Measurements from ENCODE around the gene PAX9. TPM values are rescaled to one million over a fixed set of nuclear protein-coding genes. Genes with fewer than 3 reads are reported as not detected.

PAX9 gene
- total RNA-seq, 6 experiments from 2014 or later: 0.10 to 0.35 (median 0.24) TPM; not detected in 1

DNA sequence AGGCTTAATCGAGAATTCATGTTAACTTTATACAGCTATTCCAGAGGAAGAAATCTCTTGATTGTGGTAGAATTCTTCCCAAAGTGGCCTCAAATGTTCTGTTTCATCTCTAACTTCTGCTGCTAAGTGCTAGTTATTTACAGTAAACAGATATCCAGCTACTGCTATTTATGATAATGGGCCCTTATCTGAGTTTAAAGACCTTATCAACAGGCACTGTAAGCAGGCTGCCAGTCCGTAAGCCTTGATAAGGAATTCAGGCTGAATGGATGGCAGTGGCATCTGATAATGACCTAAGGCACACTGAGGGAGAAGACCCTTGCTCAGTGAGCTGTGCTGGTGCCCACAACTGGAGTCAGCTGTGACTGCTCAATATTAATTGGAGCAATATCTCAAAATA, 59.0 kb downstream of the PAX9 start:
- no peak for DNase-seq
- Mint-ChIP-seq H3K9me3 (peaks cover 3% of the 10 kb centered on the region; the same call in 1 of the 2 replicates), H3K4me3 (no peak overlapping the region), H3K36me3 (ENCODE audit: low read depth) (no peaks in the 10 kb centered on the region), H3K27ac (no peak overlapping the region), H3K4me1 (ENCODE audit: low read depth) (no peaks in the 10 kb centered on the region), H3K27me3 (ENCODE audit: insufficient read depth) (peaks cover 4% of the 10 kb centered on the region; the same call in 1 of the 2 replicates)
- no peak for TF ChIP-seq CTCF (IDR thresholded peaks at IDR 0.05)

- no peak for TF ChIP-seq CTCF (IDR thresholded peaks at IDR 0.05)
Measured at GRCh38 chr14:36721877-36722276, 60.2 kb downstream of the PAX9 start.

GRCh38 chr14:36723530-36723929, 61.9 kb downstream of the PAX9 start:
- H3K9me3 Mint-ChIP-seq: peaks cover 3% of the 10 kb centered on the region; the same call in 1 of the 2 replicates
- H3K36me3 Mint-ChIP-seq (ENCODE audit: low read depth): no peaks in the 10 kb centered on the region
- no peaks in the 10 kb centered on the region for H3K4me1 Mint-ChIP-seq (ENCODE audit: low read depth)
- no peak for TF ChIP-seq CTCF (IDR thresholded peaks at IDR 0.05)
- peaks cover 5% of the 10 kb centered on the region; the same call in 1 of the 2 replicates for H3K27me3 Mint-ChIP-seq (ENCODE audit: insufficient read depth)
- no peak for DNase-seq
- no peak overlapping the region for H3K27ac Mint-ChIP-seq
- H3K4me3 Mint-ChIP-seq: no peak overlapping the region

More at GRCh38 chr14:36721877-36722276, 60.2 kb downstream of the PAX9 start:
- Mint-ChIP-seq H3K4me1 (ENCODE audit: low read depth) (no peaks in the 10 kb centered on the region), H3K36me3 (ENCODE audit: low read depth) (no peaks in the 10 kb centered on the region), H3K27me3 (ENCODE audit: insufficient read depth) (peaks cover 5% of the 10 kb centered on the region; the same call in 1 of the 2 replicates), H3K27ac (no peak overlapping the region), H3K4me3 (no peak overlapping the region), H3K9me3 (peaks cover 3% of the 10 kb centered on the region; the same call in 1 of the 2 replicates)
- no peak for DNase-seq

DNA sequence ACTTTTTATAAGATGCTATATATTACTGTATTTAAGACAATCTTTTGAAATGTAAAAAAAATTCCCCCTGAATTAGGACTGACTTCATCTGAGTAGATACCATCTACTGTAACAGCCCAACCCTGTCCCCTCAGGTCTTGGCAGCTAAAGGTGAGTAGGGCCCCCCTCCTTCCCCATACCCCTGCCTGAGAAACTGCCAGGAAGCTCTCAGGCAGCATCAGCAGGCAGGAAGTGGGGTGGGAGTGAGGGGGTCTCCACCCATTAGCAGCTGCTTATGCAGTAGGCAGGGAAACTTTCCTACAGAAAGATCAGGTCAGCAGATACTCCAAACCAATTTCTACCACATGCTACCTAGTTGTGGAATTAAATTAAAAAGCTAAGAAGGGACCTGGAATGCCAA, 62.5 kb downstream of the PAX9 start:
- H3K36me3 Mint-ChIP-seq (ENCODE audit: low read depth): no peaks in the 10 kb centered on the region
- no peak for DNase-seq
- peaks cover 3% of the 10 kb centered on the region; the same call in 1 of the 2 replicates for H3K9me3 Mint-ChIP-seq
- H3K4me1 Mint-ChIP-seq (ENCODE audit: low read depth): no peaks in the 10 kb centered on the region
- H3K27me3 Mint-ChIP-seq (ENCODE audit: insufficient read depth): peaks cover 5% of the 10 kb centered on the region; the same call in 1 of the 2 replicates
- no peak overlapping the region for H3K4me3 Mint-ChIP-seq
- no peak overlapping the region for H3K27ac Mint-ChIP-seq
- TF ChIP-seq CTCF (IDR thresholded peaks at IDR 0.05): no peak

- no peak overlapping the region for H3K27ac Mint-ChIP-seq
- no peak for DNase-seq
- no peaks in the 10 kb centered on the region for H3K36me3 Mint-ChIP-seq (ENCODE audit: low read depth)
- peaks cover 3% of the 10 kb centered on the region; the same call in 1 of the 2 replicates for H3K9me3 Mint-ChIP-seq
- no peak overlapping the region for H3K4me3 Mint-ChIP-seq
- peaks cover 4% of the 10 kb centered on the region; the same call in 1 of the 2 replicates for H3K27me3 Mint-ChIP-seq (ENCODE audit: insufficient read depth)
- no peak for TF ChIP-seq CTCF (IDR thresholded peaks at IDR 0.05)
- no peaks in the 10 kb centered on the region for H3K4me1 Mint-ChIP-seq (ENCODE audit: low read depth)
Measured at GRCh38 chr14:36726128-36726527, 64.5 kb downstream of the PAX9 start.

Other genes with a start within 250 kb of the PAX9 start
- gene NKX2-1, start 141.6 kb upstream of the PAX9 start, total RNA-seq (2021; fragmentation: NEBNext Ultra II Directional; extraction: Animal tissue kit (Norgen Biotek cat#: 25700)): not detected
- gene NKX2-8, start 79.2 kb upstream of the PAX9 start, total RNA-seq (2021; fragmentation: NEBNext Ultra II Directional; extraction: Animal tissue kit (Norgen Biotek cat#: 25700)): not detected

Measured in HFFc6 (cell line).